ENCODE results near the gene CHM. TPM values are rescaled to one million over a fixed set of nuclear protein-coding genes. Genes with fewer than 3 reads are reported as not detected.

CHM gene
- total and polyA plus RNA-seq, 10 of the 15 experiments (the other 5 are each of a cell fraction or from before 2014, with no cell fraction given), result 4.8 to 19.0 (median 8.0) TPM

DNA sequence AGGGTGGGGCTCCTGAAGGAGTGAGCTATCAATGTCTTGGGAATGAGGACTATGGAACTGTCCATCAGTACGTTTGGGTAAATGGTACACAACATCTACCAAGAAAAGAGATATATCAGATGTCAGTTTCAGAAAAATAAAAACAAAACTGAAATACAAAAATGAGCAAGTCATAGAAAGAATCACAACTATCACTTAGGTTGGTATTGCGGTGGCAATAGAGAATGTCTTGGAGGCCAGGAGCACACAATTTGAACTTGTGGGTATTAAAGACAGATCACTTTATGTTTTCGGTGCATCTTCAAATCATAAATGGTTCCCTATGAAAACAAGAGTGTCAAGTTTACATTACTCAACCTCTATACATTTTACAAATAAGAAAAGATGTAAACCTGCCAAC, 176.8 kb downstream of the CHM start (continued):
- no peak for TF ChIP-seq IRF4 (IDR thresholded peaks at IDR 0.05; ENCODE audit: low read depth, low read length)

DNA sequence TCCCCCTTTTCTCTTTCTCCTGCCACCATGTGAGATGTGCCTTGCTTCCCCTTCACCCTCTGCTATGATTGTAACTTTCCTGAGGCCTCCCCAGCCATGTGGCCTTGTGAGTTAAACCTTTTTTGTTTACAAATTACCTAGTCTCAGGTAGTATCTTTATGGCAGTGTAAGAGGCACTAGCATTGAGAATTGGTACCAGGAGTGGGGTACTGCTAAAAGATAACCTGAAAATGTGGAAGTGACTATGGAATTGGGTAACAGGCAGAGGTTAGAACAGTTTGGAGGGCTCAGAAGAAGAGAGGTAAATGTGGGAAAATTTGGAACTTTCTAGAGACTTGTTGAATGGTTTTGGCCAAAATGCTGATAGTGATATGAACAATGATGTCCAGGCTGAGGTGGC, 182.0 kb downstream of the CHM start:
- Histone ChIP-seq H3K9ac (ENCODE audit: control insufficient read depth, insufficient read depth, low read length) (no peak overlapping the region), H3K79me2 (ENCODE audit: control insufficient read depth, insufficient read depth, low read length) (no peaks in the 10 kb centered on the region), H3K36me3 (ENCODE audit: control insufficient read depth in 2 of 2, insufficient read depth in 2 of 2, low read length in 1 of 2) (no peaks in the 10 kb centered on the region; a peak in 2 of 4 replicates), H4K20me1 (ENCODE audit: control insufficient read depth, insufficient read depth) (no peaks in the 10 kb centered on the region), H3K27me3 (replicated peaks in 1 of 2; ENCODE audit: control insufficient read depth in 2 of 2, insufficient read depth in 2 of 2, low read length in 1 of 2) (no peaks in the 10 kb centered on the region), H3K9me3 (replicated peaks; ENCODE audit: control insufficient read depth, insufficient read depth, low read length) (peaks cover 1% of the 10 kb centered on the region; the same call in 2 of the 3 replicates), H3K4me3 (no peak overlapping the region), H3K4me1 (ENCODE audit: control insufficient read depth, insufficient read depth, low read length) (no peaks in the 10 kb centered on the region), H2AFZ (ENCODE audit: control insufficient read depth, low read depth, low read length) (no peak overlapping the region), H3K4me2 (ENCODE audit: control insufficient read depth, insufficient read depth) (no peak overlapping the region), H3K27ac (ENCODE audit: control insufficient read depth, insufficient read depth) (no peak overlapping the region)
- SMC1A ChIA-PET (ENCODE audit: uncharacterized antibody, unreplicated experiment), result no interaction called here
- intact Hi-C loops (cut with micrococcal nuclease; ENCODE audit: unreplicated experiment), result no loop called here
- ATAC-seq, result no peak
- no TSS peak for BruUV-seq (replicated peaks)
- CTCF ChIA-PET, result no interaction called here
- TF ChIP-seq RCOR1 (conservative IDR thresholded peaks at IDR 0.05; ENCODE audit: low read depth, low read length), result no peak
- no peak for TF ChIP-seq ZBED1 (IDR thresholded peaks at IDR 0.05; ENCODE audit: borderline replicate concordance)
- TF ChIP-seq NR2F1 (conservative IDR thresholded peaks at IDR 0.05), result no peak
- TF ChIP-seq, protein P1, sequence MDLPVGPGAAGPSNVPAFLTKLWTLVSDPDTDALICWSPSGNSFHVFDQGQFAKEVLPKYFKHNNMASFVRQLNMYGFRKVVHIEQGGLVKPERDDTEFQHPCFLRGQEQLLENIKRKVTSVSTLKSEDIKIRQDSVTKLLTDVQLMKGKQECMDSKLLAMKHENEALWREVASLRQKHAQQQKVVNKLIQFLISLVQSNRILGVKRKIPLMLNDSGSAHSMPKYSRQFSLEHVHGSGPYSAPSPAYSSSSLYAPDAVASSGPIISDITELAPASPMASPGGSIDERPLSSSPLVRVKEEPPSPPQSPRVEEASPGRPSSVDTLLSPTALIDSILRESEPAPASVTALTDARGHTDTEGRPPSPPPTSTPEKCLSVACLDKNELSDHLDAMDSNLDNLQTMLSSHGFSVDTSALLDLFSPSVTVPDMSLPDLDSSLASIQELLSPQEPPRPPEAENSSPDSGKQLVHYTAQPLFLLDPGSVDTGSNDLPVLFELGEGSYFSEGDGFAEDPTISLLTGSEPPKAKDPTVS (IDR thresholded peaks at IDR 0.05; ENCODE audit: low read depth, low read length), result no peak
- TF ChIP-seq HCFC1 (IDR thresholded peaks at IDR 0.05; ENCODE audit: low read length), result no peak
- TF ChIP-seq EGR1 (IDR thresholded peaks at IDR 0.05; ENCODE audit: borderline replicate concordance in 1 of 2, low read depth in 2 of 2, low read length in 2 of 2), result no peak
- TF ChIP-seq ZNF217 (IDR thresholded peaks at IDR 0.05), result no peak
- TF ChIP-seq, protein P2, sequence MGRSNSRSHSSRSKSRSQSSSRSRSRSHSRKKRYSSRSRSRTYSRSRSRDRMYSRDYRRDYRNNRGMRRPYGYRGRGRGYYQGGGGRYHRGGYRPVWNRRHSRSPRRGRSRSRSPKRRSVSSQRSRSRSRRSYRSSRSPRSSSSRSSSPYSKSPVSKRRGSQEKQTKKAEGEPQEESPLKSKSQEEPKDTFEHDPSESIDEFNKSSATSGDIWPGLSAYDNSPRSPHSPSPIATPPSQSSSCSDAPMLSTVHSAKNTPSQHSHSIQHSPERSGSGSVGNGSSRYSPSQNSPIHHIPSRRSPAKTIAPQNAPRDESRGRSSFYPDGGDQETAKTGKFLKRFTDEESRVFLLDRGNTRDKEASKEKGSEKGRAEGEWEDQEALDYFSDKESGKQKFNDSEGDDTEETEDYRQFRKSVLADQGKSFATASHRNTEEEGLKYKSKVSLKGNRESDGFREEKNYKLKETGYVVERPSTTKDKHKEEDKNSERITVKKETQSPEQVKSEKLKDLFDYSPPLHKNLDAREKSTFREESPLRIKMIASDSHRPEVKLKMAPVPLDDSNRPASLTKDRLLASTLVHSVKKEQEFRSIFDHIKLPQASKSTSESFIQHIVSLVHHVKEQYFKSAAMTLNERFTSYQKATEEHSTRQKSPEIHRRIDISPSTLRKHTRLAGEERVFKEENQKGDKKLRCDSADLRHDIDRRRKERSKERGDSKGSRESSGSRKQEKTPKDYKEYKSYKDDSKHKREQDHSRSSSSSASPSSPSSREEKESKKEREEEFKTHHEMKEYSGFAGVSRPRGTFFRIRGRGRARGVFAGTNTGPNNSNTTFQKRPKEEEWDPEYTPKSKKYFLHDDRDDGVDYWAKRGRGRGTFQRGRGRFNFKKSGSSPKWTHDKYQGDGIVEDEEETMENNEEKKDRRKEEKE (IDR thresholded peaks at IDR 0.05), result no peak
- TF ChIP-seq, protein P3, sequence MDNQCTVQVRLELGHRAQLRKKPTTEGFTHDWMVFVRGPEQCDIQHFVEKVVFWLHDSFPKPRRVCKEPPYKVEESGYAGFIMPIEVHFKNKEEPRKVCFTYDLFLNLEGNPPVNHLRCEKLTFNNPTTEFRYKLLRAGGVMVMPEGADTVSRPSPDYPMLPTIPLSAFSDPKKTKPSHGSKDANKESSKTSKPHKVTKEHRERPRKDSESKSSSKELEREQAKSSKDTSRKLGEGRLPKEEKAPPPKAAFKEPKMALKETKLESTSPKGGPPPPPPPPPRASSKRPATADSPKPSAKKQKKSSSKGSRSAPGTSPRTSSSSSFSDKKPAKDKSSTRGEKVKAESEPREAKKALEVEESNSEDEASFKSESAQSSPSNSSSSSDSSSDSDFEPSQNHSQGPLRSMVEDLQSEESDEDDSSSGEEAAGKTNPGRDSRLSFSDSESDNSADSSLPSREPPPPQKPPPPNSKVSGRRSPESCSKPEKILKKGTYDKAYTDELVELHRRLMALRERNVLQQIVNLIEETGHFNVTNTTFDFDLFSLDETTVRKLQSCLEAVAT (IDR thresholded peaks at IDR 0.05), result no peak
- no peak for TF ChIP-seq IKZF1 (conservative IDR thresholded peaks at IDR 0.05)
- POLR2A ChIA-PET, result no interaction called here
- RAD21 ChIA-PET (ENCODE audit: unreplicated experiment), result no interaction called here
- DNase-seq (ENCODE audit: low read depth, low spot score), result no peak
- in situ Hi-C loops (cut with MboI), result no loop called here
- FAIRE-seq, result no peak
